SK-N-SH treated with all-trans-retinoic acid at 6 μM for 48 hours (cell line): ENCODE results near the gene PPP2R1B.

Experiments used
- ARNTL ChIP-seq: fragments of 450-650 bp; formaldehyde crosslinking; IDR thresholded peaks from 2 replicates; pipeline ENCODE4 v1.5.0; 2020; ENCODE audit warnings: low read depth, mild to moderate bottlenecking, moderate library complexity, borderline replicate concordance
- CSDC2 ChIP-seq: fragments of 250-450 bp; sonication (Bioruptor Pico); IDR thresholded peaks from 2 replicates; pipeline ENCODE4 v1.5.0; 2020; ENCODE audit warnings: mild to moderate bottlenecking, moderate library complexity
- ESRRG ChIP-seq: fragments of 250-450 bp; sonication (Bioruptor Pico); IDR thresholded peaks from 2 replicates; pipeline ENCODE4 v1.6.1; 2021; ENCODE audit warnings: mild to moderate bottlenecking
- GLIS3 ChIP-seq: fragments of 250-450 bp; sonication (Bioruptor Pico); IDR thresholded peaks from 2 replicates; pipeline ENCODE4 v1.5.0; 2020; ENCODE audit warnings: mild to moderate bottlenecking, moderate library complexity
- PATZ1 ChIP-seq: fragments of 250-450 bp; sonication (Bioruptor Pico); IDR thresholded peaks from 2 replicates; pipeline ENCODE4 v1.8.0; 2020; ENCODE audit warnings: mild to moderate bottlenecking, moderate library complexity, borderline replicate concordance
- PPARA ChIP-seq: fragments of 250-450 bp; sonication (Bioruptor Pico); IDR thresholded peaks from 2 replicates; pipeline ENCODE4 v1.5.0; 2020; ENCODE audit warnings: mild to moderate bottlenecking, borderline replicate concordance
- RARB ChIP-seq: fragments of 250-450 bp; sonication (Bioruptor Pico); IDR thresholded peaks from 2 replicates; pipeline ENCODE4 v1.8.0; 2021; ENCODE audit warnings: mild to moderate bottlenecking, moderate library complexity
- TCF4 ChIP-seq: fragments of 250-450 bp; sonication (Bioruptor Pico); IDR thresholded peaks from 2 replicates; pipeline ENCODE4 v1.8.0; 2021; ENCODE audit warnings: mild to moderate bottlenecking, moderate library complexity, borderline replicate concordance
- TOX ChIP-seq: fragments of 250-450 bp; sonication (Bioruptor Pico); IDR thresholded peaks from 2 replicates; pipeline ENCODE4 v1.8.0; 2021; ENCODE audit warnings: mild to moderate bottlenecking, moderate library complexity, borderline replicate concordance
- ZC3H10 ChIP-seq: fragments of 250-450 bp; sonication (Bioruptor Pico); IDR thresholded peaks from 2 replicates; pipeline ENCODE4 v1.5.1; 2021; ENCODE audit warnings: mild to moderate bottlenecking, moderate library complexity
- ZFP3 ChIP-seq: fragments of 250-450 bp; sonication (Bioruptor Pico); IDR thresholded peaks from 2 replicates; pipeline ENCODE4 v1.5.0; 2020; ENCODE audit warnings: mild to moderate bottlenecking, moderate library complexity
- ZFP30 ChIP-seq: fragments of 450-650 bp; formaldehyde crosslinking; IDR thresholded peaks from 2 replicates; pipeline ENCODE4 v1.5.0; 2022; ENCODE audit warnings: mild to moderate bottlenecking, moderate library complexity
- ZNF70 ChIP-seq: fragments of 450-650 bp; formaldehyde crosslinking; IDR thresholded peaks from 2 replicates; pipeline ENCODE4 v1.5.0; 2020; ENCODE audit warnings: mild to moderate bottlenecking, moderate library complexity
- TF ChIP-seq, protein P1 (sequence below): fragments of 250-450 bp; sonication (Bioruptor Pico); IDR thresholded peaks from 2 replicates; pipeline ENCODE4 v1.5.1; 2021; ENCODE audit warnings: mild to moderate bottlenecking, moderate library complexity

DNA sequence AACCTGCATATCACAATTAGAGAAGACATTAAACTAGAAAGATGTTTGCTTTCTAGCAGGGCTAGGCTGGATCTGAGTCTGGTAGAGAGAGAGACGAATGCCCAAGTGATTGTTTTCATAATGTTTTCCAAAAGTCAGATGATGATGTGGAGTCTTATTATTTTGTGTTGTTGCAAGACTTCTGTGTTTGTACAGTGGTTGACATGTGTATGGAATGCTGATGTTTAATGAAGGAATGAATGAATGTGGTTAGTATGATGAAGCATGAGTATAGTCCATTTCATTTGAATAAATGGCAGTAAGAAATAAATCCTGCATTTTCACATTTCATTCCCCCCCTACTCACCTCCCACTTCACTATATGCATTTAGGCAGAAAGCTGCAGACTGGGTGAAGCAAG, 69.6 kb downstream of the PPP2R1B start:
- TF ChIP-seq GLIS3 (CRISPR knock-in tag) (no peak), RARB (no peak), ZNF70 (CRISPR knock-in tag) (no peak), ZFP30 (no peak), TCF4 (CRISPR knock-in tag) (no peak), CSDC2 (CRISPR knock-in tag) (no peak), ESRRG (CRISPR knock-in tag) (no peak), ZC3H10 (CRISPR knock-in tag) (no peak), TOX (CRISPR knock-in tag) (no peak), ZFP3 (CRISPR knock-in tag) (no peak), PATZ1 (CRISPR knock-in tag) (no peak), PPARA (CRISPR knock-in tag) (no peak), ARNTL (CRISPR knock-in tag) (no peak)
- TF ChIP-seq, protein P1, sequence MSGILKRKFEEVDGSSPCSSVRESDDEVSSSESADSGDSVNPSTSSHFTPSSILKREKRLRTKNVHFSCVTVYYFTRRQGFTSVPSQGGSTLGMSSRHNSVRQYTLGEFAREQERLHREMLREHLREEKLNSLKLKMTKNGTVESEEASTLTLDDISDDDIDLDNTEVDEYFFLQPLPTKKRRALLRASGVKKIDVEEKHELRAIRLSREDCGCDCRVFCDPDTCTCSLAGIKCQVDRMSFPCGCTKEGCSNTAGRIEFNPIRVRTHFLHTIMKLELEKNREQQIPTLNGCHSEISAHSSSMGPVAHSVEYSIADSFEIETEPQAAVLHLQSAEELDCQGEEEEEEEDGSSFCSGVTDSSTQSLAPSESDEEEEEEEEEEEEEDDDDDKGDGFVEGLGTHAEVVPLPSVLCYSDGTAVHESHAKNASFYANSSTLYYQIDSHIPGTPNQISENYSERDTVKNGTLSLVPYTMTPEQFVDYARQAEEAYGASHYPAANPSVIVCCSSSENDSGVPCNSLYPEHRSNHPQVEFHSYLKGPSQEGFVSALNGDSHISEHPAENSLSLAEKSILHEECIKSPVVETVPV: no peak
